GM18873 (cell line): ENCODE results near the gene BUD23.

Source experiments
- ATAC-seq: cut with Tn5 transposase; IDR thresholded peaks from one replicate; pipeline ENCODE4 v1.9.1; 2021; ENCODE audit warnings: mild to moderate bottlenecking, moderate library complexity, moderate number of reproducible peaks; ENCODE audit not compliant: unreplicated experiment, low FRiP score

BUD23 gene

GRCh38 chr7:73738612-73739386 is 55.4 kb downstream of the BUD23 start, which contains the start of gene ABHD11:
ABHD11 (minus strand) TSS chr7:73738802; CDS start chr7:73738770, 32 bp downstream.
- peak; percentile 62 for ATAC-seq

- ATAC-seq = no peak
These were observed 56.0 kb downstream of the BUD23 start for GRCh38 chr7:73739387-73739767.

GRCh38 chr7:73740212-73740611 is 56.8 kb downstream of the BUD23 start:
- ATAC-seq = no peak

GRCh38 chr7:73740771-73741170 is 57.4 kb downstream of the BUD23 start:
- ATAC-seq = no peak

GRCh38 chr7:73741600-73741999 is 58.2 kb downstream of the BUD23 start:
- ATAC-seq = no peak

- ATAC-seq = no peak
These were observed 58.9 kb downstream of the BUD23 start for GRCh38 chr7:73742338-73742752.

GRCh38 chr7:73742753-73743641 is 59.6 kb downstream of the BUD23 start:
- ATAC-seq = no peak

GRCh38 chr7:73746378-73746777 is 63.0 kb downstream of the BUD23 start:
- ATAC-seq = no peak
